ENCODE measurements around the gene RSU1. TPM values are rescaled to one million over a fixed set of nuclear protein-coding genes. Genes with fewer than 3 reads are reported as not detected.

RSU1 gene
- total and polyA plus RNA-seq, 2 donors (not counting 1 experiment from before 2014, with no cell fraction given) = 46.9 to 252 TPM

GRCh38 chr10:16545116-16545736 is 272.0 kb downstream of the RSU1 start:
- Histone ChIP-seq H3K9ac (ENCODE audit: insufficient read depth, low read length) (no peak overlapping the region), H3K4me1 (ENCODE audit: control insufficient read depth, extremely low read depth, insufficient read depth, low read length) (no peaks in the 10 kb centered on the region), H2AFZ (ENCODE audit: low read length) (no peak overlapping the region), H3K79me2 (ENCODE audit: control insufficient read depth, insufficient read depth, low read length) (no peaks in the 10 kb centered on the region), H3K4me2 (ENCODE audit: extremely low read depth, insufficient read depth, low read length) (no peak overlapping the region), H3K27ac (ENCODE audit: insufficient read depth, low read length) (no peak overlapping the region), H3K27me3 (ENCODE audit: control insufficient read depth, insufficient read depth, low read length) (no peaks in the 10 kb centered on the region), H3K4me3 (replicated peaks in 1 of 4; ENCODE audit: control extremely low read depth in 1 of 4, insufficient read depth in 1 of 4, low read depth in 3 of 4, low read length in 4 of 4) (no peak overlapping the region), H4K20me1 (ENCODE audit: control insufficient read depth, extremely low read depth, insufficient read depth, low read length) (no peaks in the 10 kb centered on the region), H3K36me3 (ENCODE audit: control insufficient read depth, insufficient read depth, low read length) (no peaks in the 10 kb centered on the region), H3K9me3 (ENCODE audit: control insufficient read depth, insufficient read depth, low read depth, low read length) (no peaks in the 10 kb centered on the region)
- peak; percentile 3 to 47 for DNase-seq (ENCODE audit: low read depth in 2 of 2)
- TF ChIP-seq, protein P1, sequence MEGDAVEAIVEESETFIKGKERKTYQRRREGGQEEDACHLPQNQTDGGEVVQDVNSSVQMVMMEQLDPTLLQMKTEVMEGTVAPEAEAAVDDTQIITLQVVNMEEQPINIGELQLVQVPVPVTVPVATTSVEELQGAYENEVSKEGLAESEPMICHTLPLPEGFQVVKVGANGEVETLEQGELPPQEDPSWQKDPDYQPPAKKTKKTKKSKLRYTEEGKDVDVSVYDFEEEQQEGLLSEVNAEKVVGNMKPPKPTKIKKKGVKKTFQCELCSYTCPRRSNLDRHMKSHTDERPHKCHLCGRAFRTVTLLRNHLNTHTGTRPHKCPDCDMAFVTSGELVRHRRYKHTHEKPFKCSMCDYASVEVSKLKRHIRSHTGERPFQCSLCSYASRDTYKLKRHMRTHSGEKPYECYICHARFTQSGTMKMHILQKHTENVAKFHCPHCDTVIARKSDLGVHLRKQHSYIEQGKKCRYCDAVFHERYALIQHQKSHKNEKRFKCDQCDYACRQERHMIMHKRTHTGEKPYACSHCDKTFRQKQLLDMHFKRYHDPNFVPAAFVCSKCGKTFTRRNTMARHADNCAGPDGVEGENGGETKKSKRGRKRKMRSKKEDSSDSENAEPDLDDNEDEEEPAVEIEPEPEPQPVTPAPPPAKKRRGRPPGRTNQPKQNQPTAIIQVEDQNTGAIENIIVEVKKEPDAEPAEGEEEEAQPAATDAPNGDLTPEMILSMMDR (conservative IDR thresholded peaks at IDR 0.05 in 1 of 2, IDR thresholded peaks at IDR 0.05 in 1 of 2; ENCODE audit: low read depth in 1 of 2, low read length in 2 of 2) = peak; percentile 79 to 80
- TF ChIP-seq EZH2 (IDR thresholded peaks at IDR 0.05; ENCODE audit: low read length, missing control alignments) = no peak

DNA sequence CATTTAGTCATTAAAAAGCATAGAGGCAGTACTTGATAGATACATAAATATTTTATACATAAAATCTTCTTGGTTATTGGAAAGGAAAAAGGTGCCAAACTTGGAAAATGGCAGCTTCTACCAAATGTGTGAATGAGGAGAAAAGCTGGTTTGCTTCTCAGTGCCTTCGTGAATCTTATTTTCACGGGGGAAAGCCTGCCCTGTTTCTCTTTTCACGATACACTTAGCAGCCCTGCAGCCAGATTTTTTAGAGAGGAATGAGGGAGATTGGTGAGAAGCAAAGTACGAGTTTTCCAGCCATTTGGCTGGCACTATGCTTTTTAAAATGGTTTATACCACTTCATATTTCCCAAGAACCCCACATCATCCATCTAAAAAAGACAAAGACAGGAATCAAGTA is 272.6 kb downstream of the RSU1 start:
- no peaks in the 10 kb centered on the region for H3K9me3 ChIP-seq (ENCODE audit: control insufficient read depth, insufficient read depth, low read depth, low read length)
- no peaks in the 10 kb centered on the region for H3K36me3 ChIP-seq (ENCODE audit: control insufficient read depth, insufficient read depth, low read length)
- no peak overlapping the region for H3K4me3 ChIP-seq (replicated peaks in 1 of 4; ENCODE audit: control extremely low read depth in 1 of 4, insufficient read depth in 1 of 4, low read depth in 3 of 4, low read length in 4 of 4)
- TF ChIP-seq, protein P1 (conservative IDR thresholded peaks at IDR 0.05 in 1 of 2, IDR thresholded peaks at IDR 0.05 in 1 of 2; ENCODE audit: low read depth in 1 of 2, low read length in 2 of 2) = no peak
- no peak for TF ChIP-seq EZH2 (IDR thresholded peaks at IDR 0.05; ENCODE audit: low read length, missing control alignments)
- H3K27me3 ChIP-seq (ENCODE audit: control insufficient read depth, insufficient read depth, low read length) = no peaks in the 10 kb centered on the region
- no peak overlapping the region for H3K9ac ChIP-seq (ENCODE audit: insufficient read depth, low read length)
- DNase-seq (ENCODE audit: low read depth in 2 of 2) = no peak
- no peaks in the 10 kb centered on the region for H3K79me2 ChIP-seq (ENCODE audit: control insufficient read depth, insufficient read depth, low read length)
- H4K20me1 ChIP-seq (ENCODE audit: control insufficient read depth, extremely low read depth, insufficient read depth, low read length) = no peaks in the 10 kb centered on the region
- H3K27ac ChIP-seq (ENCODE audit: insufficient read depth, low read length) = no peak overlapping the region
- no peaks in the 10 kb centered on the region for H3K4me1 ChIP-seq (ENCODE audit: control insufficient read depth, extremely low read depth, insufficient read depth, low read length)
- no peak overlapping the region for H3K4me2 ChIP-seq (ENCODE audit: extremely low read depth, insufficient read depth, low read length)
- no peak overlapping the region for H2AFZ ChIP-seq (ENCODE audit: low read length)

DNA sequence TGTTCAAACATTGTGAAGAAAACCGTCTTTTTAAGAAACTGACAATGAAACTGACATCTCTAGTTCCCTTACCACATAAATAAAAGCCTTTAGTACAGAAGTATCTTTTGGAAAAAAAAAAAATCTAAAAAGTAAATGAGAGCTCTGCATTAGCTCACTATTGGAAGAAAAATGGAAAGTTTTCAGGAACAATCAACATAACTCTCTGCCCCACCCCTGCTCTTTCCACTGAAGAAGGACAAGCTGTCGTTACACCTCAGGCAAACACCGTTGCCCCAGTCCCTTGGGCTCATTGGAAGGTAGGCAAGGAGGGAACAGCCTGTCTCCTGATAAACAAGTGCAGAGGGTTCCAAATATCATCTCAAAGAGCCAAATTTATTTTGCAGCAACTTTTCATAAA is 273.1 kb downstream of the RSU1 start:
- TF ChIP-seq, protein P1 (conservative IDR thresholded peaks at IDR 0.05 in 1 of 2, IDR thresholded peaks at IDR 0.05 in 1 of 2; ENCODE audit: low read depth in 1 of 2, low read length in 2 of 2) = no peak
- TF ChIP-seq EZH2 (IDR thresholded peaks at IDR 0.05; ENCODE audit: low read length, missing control alignments) = no peak
- Histone ChIP-seq H3K36me3 (ENCODE audit: control insufficient read depth, insufficient read depth, low read length) (no peaks in the 10 kb centered on the region), H3K4me3 (replicated peaks in 1 of 4; ENCODE audit: control extremely low read depth in 1 of 4, insufficient read depth in 1 of 4, low read depth in 3 of 4, low read length in 4 of 4) (no peak overlapping the region), H3K27ac (ENCODE audit: insufficient read depth, low read length) (no peak overlapping the region), H4K20me1 (ENCODE audit: control insufficient read depth, extremely low read depth, insufficient read depth, low read length) (no peaks in the 10 kb centered on the region), H3K9me3 (ENCODE audit: control insufficient read depth, insufficient read depth, low read depth, low read length) (no peaks in the 10 kb centered on the region), H2AFZ (ENCODE audit: low read length) (no peak overlapping the region), H3K4me1 (ENCODE audit: control insufficient read depth, extremely low read depth, insufficient read depth, low read length) (no peaks in the 10 kb centered on the region), H3K4me2 (ENCODE audit: extremely low read depth, insufficient read depth, low read length) (no peak overlapping the region), H3K27me3 (ENCODE audit: control insufficient read depth, insufficient read depth, low read length) (no peaks in the 10 kb centered on the region), H3K79me2 (ENCODE audit: control insufficient read depth, insufficient read depth, low read length) (no peaks in the 10 kb centered on the region), H3K9ac (ENCODE audit: insufficient read depth, low read length) (no peak overlapping the region)
- no peak for DNase-seq (ENCODE audit: low read depth in 2 of 2)
